ENCODE results near the gene TUBGCP4. TPM values are rescaled to one million over a fixed set of nuclear protein-coding genes. Genes with fewer than 3 reads are reported as not detected.

The TUBGCP4 gene
- total and polyA plus RNA-seq, 10 of the 15 experiments (the other 5 are each of a cell fraction or from before 2014, with no cell fraction given) = 6.3 to 39.1 (median 24.8) TPM

DNA sequence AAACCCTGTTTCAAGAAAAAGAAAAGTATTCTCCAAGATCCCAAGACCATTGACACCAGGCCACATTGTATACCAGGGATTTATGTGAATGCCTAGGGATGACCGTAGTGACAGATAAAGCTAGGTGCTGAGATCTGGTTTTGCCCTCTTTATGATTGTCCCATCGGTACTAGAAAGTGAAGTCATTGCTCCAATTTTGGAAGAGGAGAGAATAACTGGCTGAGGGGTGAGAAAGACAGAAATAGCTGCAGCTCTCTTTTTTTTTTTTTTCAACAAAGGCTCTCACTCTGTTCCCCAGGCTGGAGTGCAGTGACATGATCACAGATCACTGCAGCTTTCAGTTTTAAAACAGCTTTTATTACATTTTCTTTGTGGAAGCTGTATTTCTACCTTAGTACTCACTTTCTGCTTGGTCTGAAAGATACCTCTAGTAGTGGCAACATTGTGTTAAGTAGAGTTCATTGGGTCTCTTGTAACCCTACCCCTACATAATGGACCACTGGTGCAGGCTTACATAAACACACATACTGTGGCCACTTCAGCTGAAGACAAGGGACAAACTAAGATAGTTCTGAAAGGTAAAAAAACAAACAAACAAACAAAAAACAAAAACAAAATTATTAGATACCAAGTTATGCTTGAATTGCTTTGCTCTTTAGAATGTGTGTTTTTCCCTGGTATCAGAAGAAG, 18.1 kb upstream of the TUBGCP4 start:
- H3K27me3 ChIP-seq (replicated peaks in 1 of 2; ENCODE audit: control insufficient read depth in 2 of 2, insufficient read depth in 2 of 2, low read length in 1 of 2) = no peaks in the 10 kb centered on the region
- POLR2A ChIA-PET = interaction anchor here (1.5 kb wide), 1 partner anchor 17 kb away, joined by 4 read pairs; the partner anchor contains the start of gene ZSCAN29
- intact Hi-C loops (cut with micrococcal nuclease; ENCODE audit: unreplicated experiment) = no loop called here
- SMC1A ChIA-PET (ENCODE audit: uncharacterized antibody, unreplicated experiment) = no interaction called here
- no peaks in the 10 kb centered on the region for H3K79me2 ChIP-seq (ENCODE audit: control insufficient read depth, insufficient read depth, low read length)
- ATAC-seq (no peak), FAIRE-seq (no peak), DNase-seq (ENCODE audit: low read depth, low spot score) (no peak)
- H3K9ac ChIP-seq (ENCODE audit: control insufficient read depth, insufficient read depth, low read length) = no peak overlapping the region
- BruUV-seq (replicated peaks) = no TSS peak
- H3K27ac ChIP-seq (ENCODE audit: control insufficient read depth, insufficient read depth) = no peak overlapping the region
- no peak overlapping the region for H2AFZ ChIP-seq (ENCODE audit: control insufficient read depth, low read depth, low read length)
- no peak overlapping the region for H3K4me3 ChIP-seq
- CTCF ChIA-PET = interaction anchor here (2.1 kb wide), 1 partner anchor 161 kb away, joined by 4 read pairs; no protein-coding TSS in a partner anchor
- peaks cover 1 to 11% of the 10 kb centered on the region in 2 experiments; a peak in 2 of 4 replicates for H3K36me3 ChIP-seq (ENCODE audit: control insufficient read depth in 2 of 2, insufficient read depth in 2 of 2, low read length in 1 of 2)
- in situ Hi-C loops (cut with MboI) = no loop called here
- RAD21 ChIA-PET (ENCODE audit: unreplicated experiment) = interaction anchor here (0.5 kb wide), 1 partner anchor 434 kb away, joined by 3 read pairs; no protein-coding TSS in a partner anchor
- H3K4me1 ChIP-seq (ENCODE audit: control insufficient read depth, insufficient read depth, low read length) = no peaks in the 10 kb centered on the region
- 77% methylated on average over 2 of the region's 2 CpGs for WGBS (ENCODE audit: insufficient coverage, insufficient replicate concordance, low lambda C conversion rate, missing lambda C conversion rate)
- no peak for TF ChIP-seq NBN (IDR thresholded peaks at IDR 0.05)
- TF ChIP-seq TCF12 (IDR thresholded peaks at IDR 0.05; ENCODE audit: low read depth, low read length) = no peak
- TF ChIP-seq BHLHE40 (IDR thresholded peaks at IDR 0.05; ENCODE audit: borderline replicate concordance in 1 of 2, low read depth in 2 of 2, low read length in 1 of 2) = no peak
- no peak for TF ChIP-seq KLF5 (IDR thresholded peaks at IDR 0.05; ENCODE audit: partially characterized antibody)
- TF ChIP-seq, protein P1, sequence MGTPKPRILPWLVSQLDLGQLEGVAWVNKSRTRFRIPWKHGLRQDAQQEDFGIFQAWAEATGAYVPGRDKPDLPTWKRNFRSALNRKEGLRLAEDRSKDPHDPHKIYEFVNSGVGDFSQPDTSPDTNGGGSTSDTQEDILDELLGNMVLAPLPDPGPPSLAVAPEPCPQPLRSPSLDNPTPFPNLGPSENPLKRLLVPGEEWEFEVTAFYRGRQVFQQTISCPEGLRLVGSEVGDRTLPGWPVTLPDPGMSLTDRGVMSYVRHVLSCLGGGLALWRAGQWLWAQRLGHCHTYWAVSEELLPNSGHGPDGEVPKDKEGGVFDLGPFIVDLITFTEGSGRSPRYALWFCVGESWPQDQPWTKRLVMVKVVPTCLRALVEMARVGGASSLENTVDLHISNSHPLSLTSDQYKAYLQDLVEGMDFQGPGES (IDR thresholded peaks at IDR 0.05) = no peak
- no peak for TF ChIP-seq RCOR1 (conservative IDR thresholded peaks at IDR 0.05; ENCODE audit: low read depth, low read length)
- TF ChIP-seq, protein P2, sequence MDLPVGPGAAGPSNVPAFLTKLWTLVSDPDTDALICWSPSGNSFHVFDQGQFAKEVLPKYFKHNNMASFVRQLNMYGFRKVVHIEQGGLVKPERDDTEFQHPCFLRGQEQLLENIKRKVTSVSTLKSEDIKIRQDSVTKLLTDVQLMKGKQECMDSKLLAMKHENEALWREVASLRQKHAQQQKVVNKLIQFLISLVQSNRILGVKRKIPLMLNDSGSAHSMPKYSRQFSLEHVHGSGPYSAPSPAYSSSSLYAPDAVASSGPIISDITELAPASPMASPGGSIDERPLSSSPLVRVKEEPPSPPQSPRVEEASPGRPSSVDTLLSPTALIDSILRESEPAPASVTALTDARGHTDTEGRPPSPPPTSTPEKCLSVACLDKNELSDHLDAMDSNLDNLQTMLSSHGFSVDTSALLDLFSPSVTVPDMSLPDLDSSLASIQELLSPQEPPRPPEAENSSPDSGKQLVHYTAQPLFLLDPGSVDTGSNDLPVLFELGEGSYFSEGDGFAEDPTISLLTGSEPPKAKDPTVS (IDR thresholded peaks at IDR 0.05; ENCODE audit: low read depth, low read length) = no peak
- TF ChIP-seq, protein P3, sequence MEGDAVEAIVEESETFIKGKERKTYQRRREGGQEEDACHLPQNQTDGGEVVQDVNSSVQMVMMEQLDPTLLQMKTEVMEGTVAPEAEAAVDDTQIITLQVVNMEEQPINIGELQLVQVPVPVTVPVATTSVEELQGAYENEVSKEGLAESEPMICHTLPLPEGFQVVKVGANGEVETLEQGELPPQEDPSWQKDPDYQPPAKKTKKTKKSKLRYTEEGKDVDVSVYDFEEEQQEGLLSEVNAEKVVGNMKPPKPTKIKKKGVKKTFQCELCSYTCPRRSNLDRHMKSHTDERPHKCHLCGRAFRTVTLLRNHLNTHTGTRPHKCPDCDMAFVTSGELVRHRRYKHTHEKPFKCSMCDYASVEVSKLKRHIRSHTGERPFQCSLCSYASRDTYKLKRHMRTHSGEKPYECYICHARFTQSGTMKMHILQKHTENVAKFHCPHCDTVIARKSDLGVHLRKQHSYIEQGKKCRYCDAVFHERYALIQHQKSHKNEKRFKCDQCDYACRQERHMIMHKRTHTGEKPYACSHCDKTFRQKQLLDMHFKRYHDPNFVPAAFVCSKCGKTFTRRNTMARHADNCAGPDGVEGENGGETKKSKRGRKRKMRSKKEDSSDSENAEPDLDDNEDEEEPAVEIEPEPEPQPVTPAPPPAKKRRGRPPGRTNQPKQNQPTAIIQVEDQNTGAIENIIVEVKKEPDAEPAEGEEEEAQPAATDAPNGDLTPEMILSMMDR (IDR thresholded peaks at IDR 0.05 in 2 of 3, conservative IDR thresholded peaks at IDR 0.05 in 1 of 3; ENCODE audit: control insufficient read depth in 2 of 3, extremely low read depth in 1 of 3, insufficient read depth in 1 of 3, low read depth in 3 of 3, low read length in 3 of 3) = no peak
- no peak for TF ChIP-seq SMC3 (IDR thresholded peaks at IDR 0.05; ENCODE audit: borderline replicate concordance, low read length)
- TF ChIP-seq BACH1 (IDR thresholded peaks at IDR 0.05; ENCODE audit: borderline replicate concordance) = no peak
- no peak for TF ChIP-seq SRF (IDR thresholded peaks at IDR 0.05; ENCODE audit: low read depth in 2 of 2, low read length in 2 of 2)
- H3K9me3 ChIP-seq (replicated peaks; ENCODE audit: control insufficient read depth, insufficient read depth, low read length) = no peaks in the 10 kb centered on the region
- no peaks in the 10 kb centered on the region for H4K20me1 ChIP-seq (ENCODE audit: control insufficient read depth, insufficient read depth)
- no peak overlapping the region for H3K4me2 ChIP-seq (ENCODE audit: control insufficient read depth, insufficient read depth)

Measured in GM12878 (cell line).